HFFc6 (cell line): ENCODE measurements around the gene TGM2. TPM values are rescaled to one million over a fixed set of nuclear protein-coding genes. Genes with fewer than 3 reads are reported as not detected.

Experiments
- DNase-seq: peaks from one replicate; pipeline ENCODE4 v3.0.0-alpha.2; 2018
- H3K27ac Mint-ChIP-seq: 2 replicates; pipeline ENCODE4 v1.8.0; 2020; ENCODE audit warnings: mild to moderate bottlenecking, mixed read lengths
- H3K27me3 Mint-ChIP-seq: 2 replicates; pipeline ENCODE4 v1.8.0; 2021; ENCODE audit warnings: mild to moderate bottlenecking, moderate library complexity, mixed read lengths; ENCODE audit not compliant: insufficient read depth
- H3K36me3 Mint-ChIP-seq: 2 replicates; pipeline ENCODE4 v1.8.0; 2021; ENCODE audit warnings: low read depth, mixed read lengths
- H3K4me1 Mint-ChIP-seq: 2 replicates; pipeline ENCODE4 v1.8.0; 2020; ENCODE audit warnings: low read depth, mixed read lengths
- H3K4me3 Mint-ChIP-seq: 2 replicates; pipeline ENCODE4 v1.8.0; 2020; ENCODE audit warnings: mild to moderate bottlenecking, moderate library complexity, mixed read lengths
- H3K9me3 Mint-ChIP-seq: 2 replicates; pipeline ENCODE4 v1.8.0; 2020; ENCODE audit warnings: mild to moderate bottlenecking, mixed read lengths
- total RNA-seq, 6 experiments: library from RNA; stranded (reverse); fragmentation: NEBNext Ultra II Directional; extraction: Animal tissue kit (Norgen Biotek cat#: 25700); gene quantifications; 2 replicates in 1 of 6; 3 replicates in 5 of 6; pipeline ENCODE4 v1.2.3, GENCODE V29; 2021
- TF ChIP-seq, protein P1 (sequence below): fragments of 200-600 bp; sonication (generic); IDR thresholded peaks from 2 replicates; pipeline ENCODE4 v1.5.0; 2021; ENCODE audit warnings: antibody characterized with exemption, mild to moderate bottlenecking

Gene TGM2
- total RNA-seq, 6 experiments from 2014 or later: 99.6 to 430 (median 111) TPM

DNA sequence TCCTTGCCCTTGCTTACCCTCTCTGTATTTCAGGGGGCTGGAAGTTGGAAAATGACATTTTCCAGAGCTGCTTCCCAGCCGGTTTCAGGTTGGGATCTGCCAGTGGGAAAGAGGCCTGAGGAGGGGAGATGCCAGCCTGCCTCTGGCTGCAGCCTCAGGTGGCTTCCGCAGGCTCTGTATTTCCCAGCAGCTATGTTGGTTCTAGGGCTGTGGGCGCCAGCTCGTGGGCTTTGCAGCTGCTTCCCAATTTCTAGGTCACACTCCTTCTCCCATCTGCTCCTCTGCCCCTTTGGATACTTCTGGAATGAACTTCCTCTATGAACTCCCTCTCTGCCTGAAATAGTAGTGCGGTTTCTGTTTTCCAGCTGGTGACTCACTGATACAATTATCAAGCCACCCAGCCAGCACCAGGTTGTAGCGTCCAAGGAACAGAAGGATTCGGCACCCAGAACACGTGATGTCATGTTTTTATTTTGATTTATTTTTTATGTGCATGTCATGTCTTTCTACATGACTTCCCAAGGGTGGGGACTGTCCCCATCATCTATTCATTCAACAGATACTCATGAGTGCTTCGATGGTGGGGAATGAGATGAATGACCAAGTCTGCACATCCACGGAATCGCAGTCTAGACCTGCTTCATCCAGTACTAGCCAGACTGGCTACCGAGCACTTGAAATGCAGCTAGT lies 38.0 kb downstream of the TGM2 start:
- H3K9me3 Mint-ChIP-seq: no peaks in the 10 kb centered on the region

DNA sequence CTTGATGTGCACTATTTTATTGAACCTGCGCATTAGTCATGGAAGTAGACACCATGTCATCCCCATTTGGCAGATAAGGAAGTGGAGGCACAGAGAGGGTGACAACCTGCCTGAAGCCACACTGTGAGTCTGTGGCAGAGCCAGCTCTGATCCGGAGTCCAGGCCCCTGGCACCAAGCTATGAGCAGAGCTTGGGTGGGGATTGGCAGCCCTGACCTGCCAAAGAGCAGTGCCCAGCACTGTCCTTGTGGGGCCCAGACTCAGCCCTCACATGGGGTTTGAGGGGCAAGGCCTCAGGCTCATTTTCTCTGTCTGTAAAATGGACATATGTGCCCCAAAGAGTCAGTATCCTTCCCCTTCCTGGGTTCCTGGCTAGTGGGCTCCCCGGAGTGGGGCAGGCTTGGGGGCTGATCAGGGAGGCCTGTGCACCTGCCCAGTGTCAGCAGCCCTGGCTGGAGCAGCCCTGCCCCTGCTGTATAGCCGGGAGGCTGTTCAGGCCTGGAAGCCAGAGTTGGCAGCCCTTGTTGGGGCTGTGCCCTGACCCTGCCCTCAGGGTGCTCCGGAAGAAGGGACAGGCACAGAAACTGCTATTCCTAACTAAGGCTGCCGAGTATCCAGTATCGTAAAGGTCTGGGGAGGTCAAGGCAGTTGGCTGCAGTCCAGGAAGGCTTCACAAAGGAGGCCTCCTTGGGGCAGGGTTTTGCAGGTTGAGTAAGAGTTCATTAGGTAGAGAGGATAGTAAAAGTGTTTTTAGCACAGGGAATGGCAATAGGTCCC lies 38.7 kb downstream of the TGM2 start:
- DNase-seq: no peak
- H3K27ac Mint-ChIP-seq: peak overlapping the region; percentile 73
- H3K4me1 Mint-ChIP-seq: peaks cover 63% of the 10 kb centered on the region
- TF ChIP-seq, protein P1, sequence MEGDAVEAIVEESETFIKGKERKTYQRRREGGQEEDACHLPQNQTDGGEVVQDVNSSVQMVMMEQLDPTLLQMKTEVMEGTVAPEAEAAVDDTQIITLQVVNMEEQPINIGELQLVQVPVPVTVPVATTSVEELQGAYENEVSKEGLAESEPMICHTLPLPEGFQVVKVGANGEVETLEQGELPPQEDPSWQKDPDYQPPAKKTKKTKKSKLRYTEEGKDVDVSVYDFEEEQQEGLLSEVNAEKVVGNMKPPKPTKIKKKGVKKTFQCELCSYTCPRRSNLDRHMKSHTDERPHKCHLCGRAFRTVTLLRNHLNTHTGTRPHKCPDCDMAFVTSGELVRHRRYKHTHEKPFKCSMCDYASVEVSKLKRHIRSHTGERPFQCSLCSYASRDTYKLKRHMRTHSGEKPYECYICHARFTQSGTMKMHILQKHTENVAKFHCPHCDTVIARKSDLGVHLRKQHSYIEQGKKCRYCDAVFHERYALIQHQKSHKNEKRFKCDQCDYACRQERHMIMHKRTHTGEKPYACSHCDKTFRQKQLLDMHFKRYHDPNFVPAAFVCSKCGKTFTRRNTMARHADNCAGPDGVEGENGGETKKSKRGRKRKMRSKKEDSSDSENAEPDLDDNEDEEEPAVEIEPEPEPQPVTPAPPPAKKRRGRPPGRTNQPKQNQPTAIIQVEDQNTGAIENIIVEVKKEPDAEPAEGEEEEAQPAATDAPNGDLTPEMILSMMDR: no peak
- H3K36me3 Mint-ChIP-seq: no peaks in the 10 kb centered on the region
- H3K27me3 Mint-ChIP-seq: peaks cover 8% of the 10 kb centered on the region; the same call in 1 of the 2 replicates
- no peaks in the 10 kb centered on the region for H3K9me3 Mint-ChIP-seq
- H3K4me3 Mint-ChIP-seq: peak overlapping the region; percentile 64

More for the DNA sequence above, 38.0 kb downstream of the TGM2 start:
- peaks cover 9% of the 10 kb centered on the region; the same call in 1 of the 2 replicates for H3K27me3 Mint-ChIP-seq
- peaks cover 61% of the 10 kb centered on the region for H3K4me1 Mint-ChIP-seq
- DNase-seq: peak; percentile 85
- H3K36me3 Mint-ChIP-seq: no peaks in the 10 kb centered on the region
- H3K4me3 Mint-ChIP-seq: peak overlapping the region; percentile 64
- peak overlapping the region; percentile 73 for H3K27ac Mint-ChIP-seq
- TF ChIP-seq, protein P1: no peak

DNA sequence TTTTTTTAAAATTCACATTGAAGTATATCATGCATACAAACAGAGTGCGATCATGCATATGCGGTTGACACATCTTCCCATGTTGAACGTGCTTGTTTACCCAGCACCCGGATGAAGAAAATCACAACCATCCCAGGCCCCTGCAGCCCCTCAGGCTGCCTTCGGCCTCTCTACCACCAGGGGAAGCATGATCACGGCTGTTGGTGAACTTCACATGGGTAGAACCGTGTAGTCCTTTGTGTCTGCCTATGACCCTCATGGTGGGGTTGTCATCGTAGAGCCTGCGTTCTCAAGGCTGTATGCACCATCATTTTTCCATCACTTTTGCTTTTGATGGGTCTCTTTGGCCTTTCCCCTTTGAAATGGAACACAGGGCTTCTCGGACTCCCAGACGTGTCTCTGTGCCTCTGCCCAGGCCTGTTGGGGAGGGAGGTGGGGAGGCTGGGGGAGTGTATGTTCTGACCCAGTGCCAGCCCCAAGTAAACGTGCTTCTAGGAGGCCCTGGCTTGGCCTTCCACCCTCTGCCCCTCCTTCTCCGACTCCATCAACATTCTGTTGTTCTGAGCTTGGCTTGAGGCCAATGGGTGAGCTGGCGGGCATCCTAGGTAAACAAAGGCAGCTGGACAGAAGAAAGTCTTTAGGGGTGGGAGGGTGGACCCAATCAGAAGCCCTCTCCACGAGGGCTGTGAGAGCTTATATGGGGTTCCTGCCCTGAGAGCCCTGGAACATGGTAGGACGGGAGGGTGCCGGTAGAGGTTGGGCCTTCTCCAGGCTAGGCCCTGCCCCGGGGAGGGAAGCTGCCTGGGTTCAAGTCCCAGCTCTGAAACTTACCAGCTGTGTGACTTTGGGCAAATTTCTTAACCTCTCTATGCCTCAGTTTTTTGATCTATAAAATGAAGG lies 39.7 kb downstream of the TGM2 start:
- Mint-ChIP-seq H3K36me3 (no peaks in the 10 kb centered on the region), H3K27me3 (peaks cover 8% of the 10 kb centered on the region; the same call in 1 of the 2 replicates), H3K27ac (peak overlapping the region; percentile 73; the same call in 1 of the 2 replicates), H3K4me1 (peaks cover 62% of the 10 kb centered on the region), H3K9me3 (no peaks in the 10 kb centered on the region), H3K4me3 (no peak overlapping the region)
- DNase-seq: no peak
- TF ChIP-seq, protein P1: no peak

DNA sequence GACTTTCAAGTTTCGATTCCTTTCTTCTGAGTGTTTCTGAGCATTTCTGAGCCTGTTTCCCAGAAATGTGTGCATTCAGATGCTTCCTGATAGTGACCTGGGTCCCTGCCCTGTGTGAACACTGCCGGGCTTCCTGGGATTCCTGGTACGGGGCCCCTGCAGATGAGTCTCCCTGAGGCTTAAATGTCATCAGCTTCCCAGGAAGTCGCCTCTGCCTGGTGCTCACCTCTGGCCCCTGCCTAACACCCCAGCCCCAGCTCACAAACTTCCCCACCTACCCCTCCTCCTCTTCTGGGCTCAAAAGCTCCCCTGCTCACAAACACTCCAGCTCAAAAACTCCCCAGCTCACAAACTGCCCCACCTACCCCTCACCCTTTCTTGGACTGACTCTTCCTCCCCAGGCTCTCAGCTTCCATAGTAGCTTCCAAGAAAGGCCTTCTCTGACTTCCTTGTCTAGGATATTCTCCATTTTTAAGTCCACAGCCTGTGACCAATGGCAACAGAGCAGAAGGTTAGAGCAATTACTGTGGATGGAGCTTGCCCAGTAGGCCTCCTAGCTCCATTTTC lies 42.0 kb downstream of the TGM2 start:
- TF ChIP-seq, protein P1: no peak

DNA sequence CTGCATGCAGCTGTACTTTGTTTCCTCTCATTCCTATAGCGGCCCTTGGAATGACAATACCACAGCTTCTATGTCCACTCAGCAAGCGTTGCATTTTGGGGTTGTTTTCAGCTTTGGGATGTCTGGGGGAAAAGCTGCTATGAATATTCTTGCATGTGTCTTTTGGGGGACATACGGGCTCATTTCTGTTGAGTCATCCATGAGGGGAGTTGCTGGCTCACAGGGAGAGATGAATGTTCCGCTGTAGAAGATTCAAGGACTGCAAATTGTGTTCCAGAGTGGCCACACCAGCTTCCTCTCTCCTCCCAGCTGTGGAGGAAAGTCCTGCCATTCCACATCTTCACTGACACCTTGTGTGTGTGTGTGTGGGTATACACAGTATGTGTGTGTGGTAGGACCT lies 43.3 kb downstream of the TGM2 start:
- Mint-ChIP-seq H3K9me3 (peaks cover 3% of the 10 kb centered on the region; the same call in 1 of the 2 replicates), H3K4me1 (peaks cover 75% of the 10 kb centered on the region), H3K27ac (no peak overlapping the region), H3K27me3 (peaks cover 6% of the 10 kb centered on the region), H3K36me3 (peaks cover 3% of the 10 kb centered on the region; the same call in 1 of the 2 replicates), H3K4me3 (no peak overlapping the region)
- no peak for DNase-seq
- TF ChIP-seq, protein P1: no peak

More for the DNA sequence above, 42.0 kb downstream of the TGM2 start:
- Mint-ChIP-seq H3K4me3 (peak overlapping the region; percentile 27), H3K4me1 (peaks cover 75% of the 10 kb centered on the region), H3K27ac (peak overlapping the region; percentile 98), H3K27me3 (peaks cover 8% of the 10 kb centered on the region), H3K36me3 (no peaks in the 10 kb centered on the region), H3K9me3 (no peaks in the 10 kb centered on the region)
- DNase-seq: peak; percentile 53
